SK-MEL-5 (cell line): ENCODE data around the gene NAV2. TPM values are rescaled to one million over a fixed set of nuclear protein-coding genes. Genes with fewer than 3 reads are reported as not detected.
A peak's percentile ranks its signal among the peaks of the same experiment; 100 is the strongest.
"Not testable (repeated sequence)": the region's sequence is repeated elsewhere in the genome, so short reads cannot be mapped to it uniquely, and the experiment has no call there.

Source experiments
- DNase-seq: peaks from one replicate; pipeline ENCODE4 v3.0.0-alpha.2; 2016; ENCODE audit warnings: low read depth, low spot score
- in situ Hi-C: cut with HindIII; loops from 2 replicates; pipeline ENCODE4 v1.10.0; 2016; ENCODE audit warnings: low sequenced_read_pairs, high pct_unique_total_duplicates, low pct_unique_long_range_greater_than_20kb
- total RNA-seq: library from RNA; depleted of rRNA; stranded (reverse); fragments of >200 nt; shearing (Covaris generic); gene quantifications from 2 replicates; pipeline ENCODE4 v1.2.3, GENCODE V29; 2014

Gene NAV2
- total RNA-seq, 1 experiment from 2014 or later, result 14.5 TPM

DNA sequence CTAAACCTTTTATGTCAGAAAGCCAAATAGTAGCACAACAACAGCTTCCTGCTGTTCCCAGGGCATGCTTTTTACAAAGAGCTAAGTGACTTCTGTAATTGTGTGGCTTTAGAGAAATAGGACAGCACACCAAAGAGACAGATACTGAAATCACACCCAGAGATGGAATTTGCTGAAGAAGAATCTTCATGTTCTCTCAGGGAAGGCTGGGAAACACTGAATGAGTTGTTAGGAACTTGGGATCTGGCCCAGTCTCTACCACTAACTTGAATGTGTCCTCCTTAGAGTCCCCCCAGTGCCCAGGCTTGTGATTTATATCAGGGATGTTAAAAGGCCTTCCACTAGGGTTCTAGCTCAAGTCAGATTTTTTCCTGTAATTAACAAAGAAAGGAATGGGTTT is 272.5 kb downstream of the NAV2 start:
- in situ Hi-C loops, result no loop called here
- no peak for DNase-seq

DNA sequence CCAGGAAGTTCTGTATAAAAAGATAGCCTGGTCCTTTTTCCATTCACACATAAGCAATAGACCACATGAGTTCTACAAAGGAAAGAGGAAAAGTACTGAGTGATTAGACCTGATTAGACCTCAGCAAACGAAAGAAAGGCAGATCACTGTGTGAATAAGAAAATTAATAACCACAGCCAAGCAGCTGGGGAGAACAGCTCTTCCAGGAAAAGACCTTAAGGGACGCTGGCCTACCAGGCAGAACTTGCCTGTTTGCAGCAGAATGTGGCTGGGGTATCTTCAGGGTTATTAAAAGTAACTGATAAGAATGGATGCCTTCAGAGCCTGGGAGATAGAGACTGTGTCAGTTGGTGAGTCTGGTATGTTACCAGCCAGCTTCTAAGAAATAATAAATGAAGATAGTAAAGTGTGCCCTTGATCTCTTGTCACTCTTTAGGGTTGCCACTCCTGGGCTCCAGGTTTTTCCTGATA is 274.7 kb downstream of the NAV2 start:
- in situ Hi-C loops, result no loop called here
- DNase-seq, result no peak

DNA sequence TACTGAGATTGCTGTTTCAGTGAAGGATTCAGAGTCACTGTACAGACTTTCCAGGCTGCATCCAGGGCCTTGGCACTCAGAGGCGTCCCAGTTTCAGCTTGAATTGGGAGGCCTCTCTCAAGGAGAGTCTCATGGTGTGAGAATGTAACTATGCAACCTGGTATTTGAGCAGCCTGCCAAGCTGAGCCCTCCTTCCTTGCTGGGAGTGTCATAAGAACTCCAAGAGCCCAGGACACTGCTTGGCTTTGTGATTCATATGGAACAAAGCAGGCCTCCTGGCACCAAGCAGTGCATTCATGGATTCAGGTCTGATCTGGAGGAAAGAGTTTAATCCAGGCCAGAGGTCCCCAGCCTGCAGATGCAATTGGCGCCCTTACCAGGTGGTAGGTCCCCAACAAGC is 276.0 kb downstream of the NAV2 start:
- no peak for DNase-seq

DNA sequence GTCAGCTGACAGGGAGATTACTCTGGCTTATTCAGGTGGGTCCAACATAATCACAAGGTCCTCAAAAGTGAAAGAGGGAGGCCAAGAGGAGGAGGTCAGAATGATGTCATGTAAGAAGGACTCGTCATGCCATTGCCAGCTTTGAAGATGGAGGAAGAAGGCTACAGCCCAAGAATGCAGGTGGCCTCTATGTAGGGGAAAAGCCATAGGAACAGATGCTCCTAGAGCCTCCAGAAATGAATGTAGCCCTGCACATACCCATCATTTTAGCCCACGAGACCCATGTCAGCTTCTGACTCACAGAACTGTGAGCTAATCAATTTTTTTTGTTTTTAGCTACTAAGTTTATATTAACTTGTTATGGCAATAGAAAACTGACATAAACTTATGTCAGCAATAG is 276.6 kb downstream of the NAV2 start:
- DNase-seq, result no peak
- in situ Hi-C loops, result no loop called here

More for the DNA sequence above, 276.0 kb downstream of the NAV2 start:
- in situ Hi-C loops, result no loop called here

DNA sequence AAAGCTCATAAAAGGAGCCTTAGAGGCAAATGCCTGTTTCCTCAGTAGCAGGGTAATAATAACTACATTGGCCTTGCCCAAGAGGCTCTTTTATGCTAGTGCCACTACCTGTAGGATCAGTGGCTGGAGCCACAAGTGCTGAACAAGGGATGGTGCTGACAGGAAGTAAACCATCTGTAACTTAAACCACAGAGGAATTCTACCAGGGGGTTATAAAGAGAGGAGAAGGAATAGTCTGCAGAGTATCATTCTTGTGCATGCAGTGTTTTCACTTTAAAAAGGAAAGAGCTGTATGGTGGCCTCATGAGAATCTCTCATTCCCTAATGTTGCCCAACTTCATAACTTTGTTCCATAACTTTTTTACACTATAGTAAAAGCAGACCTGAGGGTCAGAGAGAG is 279.5 kb downstream of the NAV2 start:
- in situ Hi-C loops, result no loop called here
- no peak for DNase-seq

DNA sequence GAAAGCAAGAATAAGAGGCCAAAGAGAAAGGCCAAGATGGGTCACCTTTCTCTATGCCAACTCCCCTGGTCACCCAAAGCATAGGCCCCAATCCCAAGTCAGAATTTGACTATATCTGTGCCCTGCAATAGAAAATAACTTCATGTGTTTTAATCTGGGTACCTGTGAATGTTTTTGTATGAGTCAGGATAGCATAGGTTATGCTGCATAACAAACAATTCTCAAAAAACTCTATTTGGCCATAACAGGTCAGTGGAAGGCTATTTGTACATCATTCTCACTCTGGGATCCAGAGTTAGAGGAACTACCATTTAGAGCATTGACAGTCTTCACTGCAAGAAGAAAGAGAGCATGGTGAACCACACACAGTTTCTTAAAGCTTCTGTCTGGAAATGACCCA is 280.4 kb downstream of the NAV2 start:
- no peak for DNase-seq
- in situ Hi-C loops, result no loop called here

DNA sequence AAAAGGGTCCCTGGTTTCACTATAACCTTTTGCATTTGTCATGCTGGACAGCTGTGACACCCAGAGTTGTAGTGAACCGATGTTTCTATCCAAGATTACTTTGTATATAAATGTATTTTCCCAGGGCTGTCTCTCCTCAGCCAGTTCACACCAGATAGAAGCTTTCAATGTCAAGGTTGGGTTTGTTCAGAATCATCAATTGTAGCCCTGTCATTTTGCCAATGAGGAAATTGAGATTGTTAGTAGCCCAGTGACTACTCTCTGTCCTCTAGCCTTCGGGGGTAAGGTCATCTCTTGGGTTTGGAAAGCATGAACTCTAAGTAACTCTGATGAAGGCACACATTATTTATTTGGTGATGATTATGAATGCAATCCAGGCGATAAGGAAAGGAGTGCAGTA is 282.0 kb downstream of the NAV2 start:
- no peak for DNase-seq
- in situ Hi-C loops, result no loop called here

DNA sequence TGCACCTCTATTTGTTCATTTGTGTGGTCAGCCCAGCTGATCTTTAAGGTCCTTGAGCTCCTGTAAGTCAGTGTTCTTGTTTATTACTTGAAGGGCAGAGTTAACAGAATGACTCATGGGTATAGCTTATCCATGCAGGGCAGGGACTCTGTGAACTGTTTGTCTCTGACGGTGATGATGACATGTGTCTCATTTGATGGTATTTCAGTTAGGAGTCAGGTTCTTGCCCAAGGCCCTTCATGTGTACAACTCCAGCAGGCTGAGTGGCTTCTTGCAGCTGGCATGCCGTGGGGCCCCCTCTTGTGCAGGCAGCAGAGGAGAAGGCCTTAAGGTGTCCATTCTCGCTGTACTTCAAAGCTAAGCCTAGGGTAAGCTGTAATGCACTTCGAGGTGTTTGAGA is 282.5 kb downstream of the NAV2 start:
- in situ Hi-C loops, result no loop called here
- peak; percentile 26 for DNase-seq

DNA sequence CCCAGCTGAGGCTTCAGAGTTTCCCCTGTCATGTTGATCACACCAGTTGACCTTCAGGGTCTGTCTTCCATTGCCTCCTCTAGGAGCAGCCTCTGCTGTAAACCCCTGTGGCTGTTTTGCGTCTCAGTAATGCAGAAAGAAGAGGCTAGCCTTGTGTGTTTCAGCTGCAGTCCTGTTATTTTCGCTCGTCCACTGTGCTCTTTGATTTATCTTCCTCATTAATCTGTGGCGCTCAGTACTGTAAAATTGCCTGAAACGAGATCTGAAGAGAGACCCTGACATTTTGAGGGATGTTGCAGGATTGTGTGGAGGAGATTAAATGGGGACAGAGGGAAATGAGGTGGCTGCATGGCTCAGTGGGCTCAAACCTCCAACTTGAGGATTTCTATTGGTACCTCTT is 283.9 kb downstream of the NAV2 start:
- in situ Hi-C loops, result no loop called here
- no peak for DNase-seq

DNA sequence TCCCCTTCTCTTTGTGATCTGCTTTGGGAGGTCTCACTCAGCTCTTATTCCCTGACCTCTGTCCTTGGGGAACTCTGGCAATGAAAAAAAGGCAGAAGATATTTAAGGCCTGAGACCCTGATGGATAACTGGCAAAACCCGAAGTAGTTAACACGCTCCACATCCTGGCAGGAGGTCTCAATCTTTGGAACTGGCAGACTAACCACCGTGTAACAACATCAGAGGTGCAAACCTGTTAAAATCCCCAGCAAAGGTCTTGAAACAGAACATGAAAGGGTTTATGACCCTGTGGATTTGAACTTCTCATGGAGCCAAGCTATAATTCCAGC is 287.3 kb downstream of the NAV2 start:
- in situ Hi-C loops, result no loop called here
- no peak for DNase-seq

DNA sequence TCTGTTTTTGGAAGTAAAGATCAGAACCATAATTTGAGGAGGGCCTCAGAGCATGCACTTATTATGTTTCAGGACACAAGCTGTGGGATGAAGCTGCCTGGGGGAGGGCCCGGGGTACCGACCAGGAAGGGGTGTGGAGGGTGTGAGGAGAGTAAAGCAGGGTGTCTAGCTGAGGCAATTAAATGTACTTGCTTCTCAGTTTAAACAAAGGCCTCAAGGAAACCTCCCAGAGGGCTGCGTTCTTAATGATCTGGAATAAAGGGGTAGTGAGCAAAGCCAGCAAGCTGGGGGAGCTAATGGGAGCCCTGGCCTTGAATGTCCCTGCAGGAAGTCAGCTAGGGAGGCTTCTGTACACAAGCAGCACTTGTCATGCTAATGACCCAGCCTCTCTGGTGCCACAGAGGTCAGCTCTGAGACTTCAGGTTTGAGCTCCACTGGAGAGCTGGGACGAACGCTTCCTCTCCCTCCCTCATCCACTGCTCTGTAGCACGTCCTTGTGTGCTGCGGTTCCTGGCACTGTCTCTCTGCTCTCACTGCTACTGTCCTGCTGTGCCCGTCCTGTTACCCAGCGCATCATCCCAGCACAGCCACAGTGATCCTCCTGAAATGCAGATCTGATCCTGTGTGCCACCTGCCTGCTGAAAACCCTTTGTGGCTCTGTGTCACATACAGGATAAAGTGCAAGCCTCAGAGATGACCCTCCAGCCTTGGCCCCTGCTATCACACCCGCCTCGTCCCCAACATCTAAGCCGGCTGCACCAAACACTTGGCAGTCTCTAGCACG is 287.9 kb downstream of the NAV2 start:
- in situ Hi-C loops, result no loop called here
- no peak for DNase-seq

DNA sequence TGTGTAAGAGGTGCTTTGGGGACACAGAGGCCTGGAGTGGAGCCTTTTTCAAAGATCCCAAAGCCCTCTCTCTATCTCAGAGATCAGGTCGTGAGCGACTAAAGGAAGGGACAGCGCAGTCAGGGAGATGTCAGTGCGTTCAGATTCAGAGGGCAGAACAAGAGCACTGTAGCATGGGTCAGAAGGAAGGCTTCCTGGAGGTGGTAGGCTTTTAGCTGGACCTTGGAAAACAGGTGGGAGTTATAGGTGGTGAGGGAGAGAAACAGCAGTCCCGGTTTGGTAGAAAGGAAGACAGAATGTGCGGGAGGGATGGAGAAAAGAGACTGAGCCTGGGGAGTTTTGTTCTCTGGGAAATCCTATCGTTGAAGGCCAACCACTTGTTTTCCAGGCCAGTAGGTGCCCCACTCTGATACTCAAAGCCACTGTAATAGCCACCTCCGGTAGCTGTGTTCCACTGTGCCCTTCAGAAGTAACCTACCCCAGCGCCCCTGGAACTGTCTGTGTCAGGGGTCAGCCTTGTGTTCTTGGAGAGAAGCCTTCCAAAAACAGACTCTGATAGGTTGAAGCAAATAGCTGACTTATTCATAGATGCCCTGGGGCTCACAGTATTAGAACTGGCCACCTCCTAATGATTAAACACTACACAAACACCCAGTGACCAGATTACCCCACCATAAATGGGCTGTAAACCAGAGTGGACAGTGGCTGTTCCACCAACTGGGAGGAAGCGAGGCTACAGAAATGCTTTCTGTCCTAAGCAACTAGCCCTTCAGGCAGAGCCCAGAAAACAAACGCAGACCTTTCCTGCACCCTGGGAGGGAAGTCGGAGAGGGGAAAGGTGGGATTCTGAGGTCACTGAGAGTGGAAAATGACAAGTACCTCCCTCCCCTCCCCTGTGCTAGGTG is 289.9 kb downstream of the NAV2 start:
- no peak for DNase-seq
- in situ Hi-C loops, result no loop called here

DNA sequence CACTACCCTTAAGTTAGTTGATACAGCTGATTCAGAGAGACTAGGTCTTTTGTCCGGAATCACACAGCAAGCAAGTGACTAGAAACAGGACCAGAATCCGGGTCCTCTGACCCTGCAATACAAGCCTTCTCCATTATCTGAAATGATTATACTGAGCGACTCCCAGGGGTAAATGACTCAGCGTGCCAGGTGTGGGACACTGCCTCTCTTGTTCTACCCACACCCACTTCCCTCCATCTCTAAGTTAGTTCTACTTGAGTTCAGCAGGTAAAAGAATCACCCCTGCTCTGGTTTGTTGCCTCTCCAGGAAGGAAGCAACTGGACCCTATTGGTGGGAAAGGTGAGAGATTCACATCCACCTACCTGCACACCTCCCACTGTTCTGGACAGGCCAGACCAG is 290.7 kb downstream of the NAV2 start:
- peak; percentile 27 for DNase-seq
- in situ Hi-C loops, result no loop called here

DNA sequence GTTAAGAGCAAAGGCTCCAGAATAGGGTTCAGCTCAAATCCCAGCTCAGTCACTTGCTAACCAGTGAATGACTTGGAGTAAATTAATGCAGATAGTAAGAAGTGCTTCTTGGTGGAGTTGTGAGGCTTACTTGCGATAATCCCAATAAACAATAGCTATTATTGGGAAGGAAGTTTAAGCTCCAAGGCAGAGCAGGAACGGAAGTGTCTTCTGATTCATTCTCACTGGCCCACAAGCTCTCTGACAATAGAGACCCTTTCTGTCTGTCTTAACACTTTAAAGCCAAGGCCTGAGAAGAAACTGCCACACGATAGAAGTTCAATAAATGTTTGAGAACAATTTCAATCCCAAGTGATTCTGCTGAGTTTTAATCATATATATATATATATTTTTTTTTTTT is 292.2 kb downstream of the NAV2 start:
- in situ Hi-C loops, result no loop called here
- peak; percentile 21 for DNase-seq

DNA sequence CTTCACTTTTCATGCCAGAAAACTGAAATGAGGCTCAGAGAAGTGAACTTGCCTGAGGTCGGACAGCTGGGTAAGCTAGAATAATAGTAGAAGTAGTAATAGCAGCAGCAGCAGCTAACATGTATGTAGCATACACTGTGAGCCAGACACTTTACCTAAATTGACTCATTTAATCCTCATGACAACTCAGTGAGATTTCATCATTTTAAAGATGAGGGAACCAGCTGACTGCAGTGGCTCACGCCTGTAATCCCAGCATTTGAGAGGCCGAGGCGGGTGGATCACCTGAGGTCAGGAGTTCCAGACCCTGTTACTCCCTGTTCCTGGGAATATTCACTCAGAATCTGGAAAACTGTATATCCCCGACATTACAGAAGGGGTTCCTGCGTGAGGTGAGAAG is 293.1 kb downstream of the NAV2 start:
- in situ Hi-C loops, result no loop called here
- DNase-seq, result no peak

DNA sequence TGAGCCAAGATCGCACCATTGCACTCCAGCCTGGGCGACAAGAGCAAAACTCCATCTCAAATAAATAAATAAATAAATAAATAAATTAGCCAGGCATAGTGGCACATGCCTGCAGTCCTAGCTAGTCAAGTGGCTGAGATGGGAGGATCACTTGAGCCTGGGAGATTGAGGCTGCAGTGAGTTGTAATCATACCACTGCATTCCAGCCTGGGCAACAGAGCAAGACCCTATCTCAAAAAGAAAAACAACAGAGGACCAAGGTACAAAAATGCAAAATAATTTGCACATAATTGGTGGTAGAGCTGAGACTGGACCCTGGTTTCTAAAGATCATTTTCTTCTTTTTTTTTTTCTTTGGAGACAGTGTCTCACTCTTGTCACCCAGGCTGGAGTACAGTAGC is 294.0 kb downstream of the NAV2 start:
- in situ Hi-C loops, DNase-seq: not testable (repeated sequence)

DNA sequence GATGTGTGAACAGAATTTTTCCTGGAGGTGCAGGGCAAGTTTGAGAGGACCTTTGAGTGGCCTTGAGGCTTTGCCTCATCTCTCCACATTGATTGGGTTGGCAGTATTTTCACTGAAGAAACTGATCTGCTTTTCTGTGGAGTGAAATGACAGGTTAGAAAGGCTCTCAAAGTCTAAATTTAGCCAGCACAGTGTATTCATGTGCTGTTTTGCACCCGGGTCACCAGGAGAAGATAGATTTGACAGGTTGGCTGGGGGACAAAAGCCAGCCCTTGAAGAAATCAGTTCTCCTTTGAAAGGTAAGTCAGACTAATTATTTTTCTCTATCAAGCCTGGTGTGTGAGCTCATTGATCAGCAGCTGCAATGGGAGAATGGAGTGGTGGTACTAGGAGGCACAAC is 294.7 kb downstream of the NAV2 start:
- in situ Hi-C loops, result no loop called here
- no peak for DNase-seq

DNA sequence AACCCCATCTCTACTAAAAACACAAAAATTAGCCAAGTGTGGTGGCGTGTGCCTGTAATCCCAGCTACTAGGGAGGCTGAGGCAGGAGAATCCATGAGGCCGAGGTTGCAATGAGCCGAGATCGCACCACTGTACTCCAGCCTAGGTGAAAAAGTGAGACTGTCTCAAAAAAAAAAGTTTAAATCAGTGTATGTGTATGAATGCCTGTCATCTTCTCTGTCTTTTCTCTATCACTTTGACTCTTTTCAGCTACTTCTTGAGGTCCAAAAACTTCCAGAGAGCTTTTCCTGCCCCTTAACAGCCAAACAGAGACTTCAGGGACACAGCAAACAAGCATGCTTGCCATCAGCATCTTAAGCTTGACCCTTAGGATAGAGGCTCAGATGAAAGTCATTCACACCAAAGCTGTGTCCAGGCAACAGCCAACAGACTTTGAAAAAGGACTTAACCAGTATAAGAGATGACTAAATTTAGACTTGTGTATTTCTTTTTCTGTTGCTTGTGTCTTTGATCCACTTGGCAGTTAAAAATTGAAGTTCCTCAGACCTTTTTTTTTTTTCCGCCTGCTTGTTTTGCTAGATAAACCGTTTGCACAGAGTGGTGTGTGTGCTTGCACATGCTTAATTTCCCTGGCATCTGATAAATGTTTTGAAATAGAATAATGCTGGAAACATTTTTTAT is 295.7 kb downstream of the NAV2 start:
- in situ Hi-C loops, result no loop called here
- DNase-seq, result no peak
